Left ventricle myocardium inferior (tissue), 1 donor: ENCODE measurements around the gene UQCRC2. TPM values are rescaled to one million over a fixed set of nuclear protein-coding genes. Genes with fewer than 3 reads are reported as not detected.

Experiments used
- DNase-seq: peaks from one replicate; pipeline ENCODE4 v3.0.0-alpha.2; 2020
- H3K27ac ChIP-seq: fragments of 200-600 bp; replicated peaks from 2 replicates; pipeline ENCODE4 v1.8.0; 2021
- H3K27me3 ChIP-seq: fragments of 200-600 bp; 2 replicates; pipeline ENCODE4 v1.8.0; 2021; ENCODE audit warnings: low read depth
- H3K36me3 ChIP-seq: fragments of 200-600 bp; 2 replicates; pipeline ENCODE4 v1.8.0; 2021
- H3K4me1 ChIP-seq: fragments of 200-600 bp; 2 replicates; pipeline ENCODE4 v1.8.0; 2021
- H3K4me3 ChIP-seq: fragments of 200-600 bp; 2 replicates; pipeline ENCODE4 v1.8.0; 2021; ENCODE audit warnings: mild to moderate bottlenecking, moderate library complexity
- H3K9me3 ChIP-seq: fragments of 200-600 bp; replicated peaks from 2 replicates; pipeline ENCODE4 v1.8.0; 2021
- CTCF ChIP-seq: fragments of 200-600 bp; IDR thresholded peaks from 2 replicates; pipeline ENCODE4 v1.8.0; 2021; ENCODE audit warnings: antibody characterized with exemption, mild to moderate bottlenecking, borderline replicate concordance
- intact Hi-C: fragments of 100-400 bp; cut with micrococcal nuclease; formaldehyde crosslinking; loops from one replicate; pipeline ENCODE4 v1.11.0; 2022
- total RNA-seq: library from RNA; stranded (reverse); fragmentation: NEBNext Ultra II Directional; extraction: Animal tissue kit (Norgen Biotek cat#: 25700); gene quantifications from one replicate; pipeline ENCODE4 v1.2.1, GENCODE V29; 2021
- donor health status: DM: no; HTN: yes; CAD: no; lungs with severe emphysema.

UQCRC2 gene
- total RNA-seq, 1 donor from 2014 or later, result 964 TPM

GRCh38 chr16:21943571-21943970 is 9.6 kb upstream of the UQCRC2 start:
- no peaks in the 10 kb centered on the region for H3K36me3 ChIP-seq
- no peak overlapping the region for H3K27ac ChIP-seq
- TF ChIP-seq CTCF, result no peak
- no peaks in the 10 kb centered on the region for H3K27me3 ChIP-seq
- no peak overlapping the region for H3K4me3 ChIP-seq
- intact Hi-C loops, result no loop called here
- H3K9me3 ChIP-seq, result no peaks in the 10 kb centered on the region
- no peaks in the 10 kb centered on the region for H3K4me1 ChIP-seq
- no peak for DNase-seq

- no peak for TF ChIP-seq CTCF
- intact Hi-C loops, result no loop called here
- Histone ChIP-seq H3K4me1 (peaks cover 25% of the 10 kb centered on the region), H3K27ac (no peak overlapping the region), H3K4me3 (no peak overlapping the region), H3K9me3 (no peaks in the 10 kb centered on the region), H3K27me3 (no peaks in the 10 kb centered on the region), H3K36me3 (no peaks in the 10 kb centered on the region)
- no peak for DNase-seq
Observed at GRCh38 chr16:21946889-21947635, 6.1 kb upstream of the UQCRC2 start.

- no peaks in the 10 kb centered on the region for H3K27me3 ChIP-seq
- no peaks in the 10 kb centered on the region for H3K9me3 ChIP-seq
- H3K4me1 ChIP-seq, result peaks cover 48% of the 10 kb centered on the region
- intact Hi-C loops, result no loop called here
- no peak for DNase-seq
- H3K36me3 ChIP-seq, result no peaks in the 10 kb centered on the region
- no peak overlapping the region for H3K27ac ChIP-seq
- no peak for TF ChIP-seq CTCF
- no peak overlapping the region for H3K4me3 ChIP-seq
Observed at GRCh38 chr16:21949713-21950260, 3.4 kb upstream of the UQCRC2 start.

- intact Hi-C loops, result no loop called here
- H3K36me3 ChIP-seq, result peaks cover 4% of the 10 kb centered on the region
- no peaks in the 10 kb centered on the region for H3K9me3 ChIP-seq
- peak; percentile 61 for TF ChIP-seq CTCF
- peak overlapping the region; percentile 23 for H3K27ac ChIP-seq
- H3K4me1 ChIP-seq, result peaks cover 60% of the 10 kb centered on the region
- H3K27me3 ChIP-seq, result no peaks in the 10 kb centered on the region
- peak overlapping the region; percentile 79 for H3K4me3 ChIP-seq
- DNase-seq, result no peak
Observed at GRCh38 chr16:21950782-21951521, 2.2 kb upstream of the UQCRC2 start.

GRCh38 chr16:21952040-21952792 is 945 bp upstream of the UQCRC2 start:
- no peaks in the 10 kb centered on the region for H3K27me3 ChIP-seq
- no peaks in the 10 kb centered on the region for H3K9me3 ChIP-seq
- intact Hi-C loops, result no loop called here
- peak overlapping the region; percentile 79 for H3K4me3 ChIP-seq
- peak overlapping the region; percentile 95 for H3K27ac ChIP-seq
- peak; percentile 57 for DNase-seq
- peaks cover 69% of the 10 kb centered on the region for H3K4me1 ChIP-seq
- peaks cover 17% of the 10 kb centered on the region for H3K36me3 ChIP-seq
- no peak for TF ChIP-seq CTCF
